Activated T-helper 2 cell treated with anti-CD3 and anti-CD28 coated beads, Interferon-gamma antibody, Interleukin-2, Interleukin-4, amounts not matched to agents 10 μg/mL and 5 μg/mL and 100 μg/mL, durations not matched to agents 14 hours and 24 hours and 36 hours (primary cell): ENCODE results near the gene ZC3HAV1. TPM values are rescaled to one million over a fixed set of nuclear protein-coding genes. Genes with fewer than 3 reads are reported as not detected.
A peak's percentile ranks its signal among the peaks of the same experiment; 100 is the strongest.

Experiments used
- DNase-seq: peaks from one replicate; pipeline ENCODE4 v3.0.0; 2021; ENCODE audit warnings: low spot score
- H3K27ac Mint-ChIP-seq: one replicate; pipeline ENCODE4 v1.8.0; 2021; ENCODE audit warnings: mixed read lengths
- H3K27me3 Mint-ChIP-seq: one replicate; pipeline ENCODE4 v1.8.0; 2021; ENCODE audit warnings: low read depth, mixed read lengths
- H3K36me3 Mint-ChIP-seq: one replicate; pipeline ENCODE4 v1.8.0; 2021; ENCODE audit warnings: low read depth, mixed read lengths
- H3K4me1 Mint-ChIP-seq: one replicate; pipeline ENCODE4 v1.8.0; 2021; ENCODE audit warnings: low read depth, mixed read lengths
- H3K4me3 Mint-ChIP-seq: one replicate; pipeline ENCODE4 v1.8.0; 2021; ENCODE audit warnings: low read depth, mild to moderate bottlenecking, moderate library complexity, mixed read lengths
- H3K9me3 Mint-ChIP-seq: one replicate; pipeline ENCODE4 v1.8.0; 2021; ENCODE audit warnings: mixed read lengths
- intact Hi-C: fragments of 100-400 bp; cut with micrococcal nuclease; formaldehyde crosslinking; loops from one replicate; pipeline ENCODE4 v1.15.1; 2023
- total RNA-seq: library from RNA; stranded (reverse); gene quantifications from 2 replicates; pipeline ENCODE4 v1.2.3, GENCODE V29; 2022

Gene ZC3HAV1
- total RNA-seq, 1 donor from 2014 or later, result 76.0 TPM

DNA sequence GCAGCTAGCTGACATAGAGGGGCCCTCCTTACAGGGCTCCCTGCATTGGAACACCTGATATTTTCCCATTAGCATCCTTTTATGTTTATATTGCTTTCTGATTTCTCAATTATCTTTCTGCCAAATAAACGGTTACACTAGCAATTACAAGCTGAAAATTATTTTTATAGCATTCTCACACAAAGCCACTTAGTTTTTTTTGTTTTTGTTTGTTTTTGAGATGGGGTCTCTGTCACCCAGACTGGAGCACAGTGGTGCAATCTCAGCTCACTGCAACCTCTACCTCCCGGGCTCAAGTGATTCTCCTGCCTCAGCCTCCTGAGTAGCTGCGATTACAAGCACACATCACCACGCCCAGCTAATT, 9.9 kb upstream of the ZC3HAV1 start:
- no peaks in the 10 kb centered on the region for H3K27me3 Mint-ChIP-seq
- peak overlapping the region; percentile 74 for H3K27ac Mint-ChIP-seq
- intact Hi-C loops, result loop anchor here (2.0 to 5.0 kb wide), 2 partner anchors 42 to 75 kb away; no protein-coding TSS in a partner anchor

DNA sequence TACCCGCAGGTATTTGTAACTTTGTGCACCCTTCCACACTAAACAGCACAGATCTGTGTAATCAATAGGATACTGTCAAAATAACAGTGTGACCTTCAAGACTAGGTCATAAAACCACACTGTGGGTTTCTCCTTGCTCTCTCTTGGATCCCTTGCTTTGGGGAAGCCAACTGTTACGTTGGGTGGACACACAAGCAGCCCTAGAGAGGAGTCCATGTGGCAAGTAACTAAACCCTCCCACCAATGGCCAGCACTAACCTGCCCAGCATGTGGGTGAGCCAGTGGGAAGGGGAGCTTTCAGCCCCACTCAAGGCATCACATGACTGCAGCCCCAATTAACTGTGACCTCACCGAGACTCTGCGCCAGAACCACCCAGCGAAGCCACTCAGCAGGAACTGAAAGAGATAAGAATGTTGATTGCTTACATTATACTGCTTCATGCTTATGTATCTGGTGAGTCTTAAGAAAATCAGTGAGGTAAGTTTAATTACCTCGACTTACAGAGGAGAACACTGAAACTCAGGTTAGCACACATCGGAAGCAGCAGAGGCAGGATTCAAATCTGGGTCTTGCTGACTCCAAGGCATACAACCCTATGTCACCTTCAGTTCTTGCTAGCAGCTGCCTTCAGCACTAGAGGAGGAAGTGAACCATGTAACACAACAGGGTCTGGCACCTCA, 9.4 kb upstream of the ZC3HAV1 start:
- Mint-ChIP-seq H3K4me3 (peak overlapping the region; percentile 43), H3K9me3 (no peaks in the 10 kb centered on the region), H3K27me3 (no peaks in the 10 kb centered on the region), H3K36me3 (no peaks in the 10 kb centered on the region), H3K27ac (peak overlapping the region; percentile 74), H3K4me1 (peaks cover 32% of the 10 kb centered on the region)
- DNase-seq, result peak; percentile 60
- intact Hi-C loops, result loop anchor here (1.0 to 5.0 kb wide), 3 partner anchors 10 to 74 kb away; partner anchors contain the start of gene ZC3HAV1

More for the DNA sequence above, 9.9 kb upstream of the ZC3HAV1 start:
- no peak for DNase-seq
- Mint-ChIP-seq H3K9me3 (no peaks in the 10 kb centered on the region), H3K36me3 (no peaks in the 10 kb centered on the region), H3K4me1 (peaks cover 37% of the 10 kb centered on the region), H3K4me3 (no peak overlapping the region)

DNA sequence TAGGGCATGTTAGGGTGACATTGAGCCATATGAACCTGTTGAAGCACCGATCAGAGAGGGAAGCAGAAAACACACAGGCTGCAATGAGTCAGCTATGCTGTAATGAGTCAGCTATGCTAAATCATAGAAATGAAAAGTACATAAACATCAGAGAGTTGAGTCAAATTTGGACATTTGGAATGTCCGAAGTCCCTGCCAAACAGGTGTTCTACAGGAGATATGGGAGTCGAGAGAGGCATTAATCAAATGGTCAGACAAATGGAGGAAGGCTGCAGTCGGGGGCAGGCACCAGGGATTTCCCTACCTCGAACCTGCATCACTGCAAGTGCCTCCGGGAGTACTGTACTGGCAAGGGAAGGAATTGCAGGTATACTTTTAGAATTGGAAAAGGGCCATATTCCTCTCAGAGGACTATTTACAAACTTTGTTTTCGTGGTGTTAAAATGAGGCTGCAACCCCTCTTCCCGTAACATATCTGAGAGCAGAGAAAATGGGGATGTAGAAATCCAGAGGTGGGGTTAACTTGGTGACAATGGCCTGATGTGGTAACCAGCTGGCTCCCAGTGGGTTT, 8.8 kb upstream of the ZC3HAV1 start:
- Mint-ChIP-seq H3K4me3 (peak overlapping the region; percentile 44), H3K27ac (peak overlapping the region; percentile 74), H3K9me3 (no peaks in the 10 kb centered on the region), H3K36me3 (no peaks in the 10 kb centered on the region), H3K27me3 (no peaks in the 10 kb centered on the region), H3K4me1 (peaks cover 26% of the 10 kb centered on the region)
- intact Hi-C loops, result loop anchor here (1.0 to 5.0 kb wide), 3 partner anchors 9 to 74 kb away; partner anchors contain the start of gene ZC3HAV1
- no peak for DNase-seq

DNA sequence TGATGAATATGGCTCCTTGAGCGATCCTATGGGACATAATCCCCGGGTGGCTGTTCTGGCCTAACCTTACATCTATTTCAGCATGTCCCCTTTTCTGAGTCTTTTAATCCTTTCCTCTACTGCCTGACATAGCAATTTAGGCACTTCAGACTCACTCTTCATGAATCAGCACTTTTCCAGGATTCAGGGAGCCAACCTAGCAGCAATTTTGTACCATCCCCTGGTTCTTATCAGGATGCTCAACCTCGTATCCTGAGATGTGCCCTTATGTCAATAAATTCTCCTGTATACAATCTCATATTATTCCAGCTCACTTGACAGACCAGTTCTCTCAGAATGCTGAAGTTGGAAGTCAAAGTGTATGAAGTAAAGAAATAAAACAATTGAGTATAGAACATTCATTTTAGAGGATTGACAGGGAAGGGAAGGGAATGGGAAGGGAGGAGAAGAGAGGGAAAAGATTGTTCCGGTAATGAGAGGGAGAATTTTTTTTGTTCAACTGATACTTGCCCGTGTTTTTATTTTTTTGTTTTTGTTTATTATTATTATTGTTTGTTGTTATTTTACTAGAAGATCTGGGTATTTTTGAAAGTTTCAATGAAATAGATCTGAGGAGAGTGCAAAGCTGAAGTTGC, 8.2 kb upstream of the ZC3HAV1 start:
- H3K27me3 Mint-ChIP-seq, result no peaks in the 10 kb centered on the region
- no peak for DNase-seq
- peak overlapping the region; percentile 74 for H3K27ac Mint-ChIP-seq
- no peaks in the 10 kb centered on the region for H3K36me3 Mint-ChIP-seq
- H3K4me1 Mint-ChIP-seq, result peaks cover 26% of the 10 kb centered on the region
- no peaks in the 10 kb centered on the region for H3K9me3 Mint-ChIP-seq
- intact Hi-C loops, result loop anchor here (1.0 to 5.0 kb wide), 3 partner anchors 8 to 73 kb away; partner anchors contain the start of gene ZC3HAV1
- peak overlapping the region; percentile 44 for H3K4me3 Mint-ChIP-seq

DNA sequence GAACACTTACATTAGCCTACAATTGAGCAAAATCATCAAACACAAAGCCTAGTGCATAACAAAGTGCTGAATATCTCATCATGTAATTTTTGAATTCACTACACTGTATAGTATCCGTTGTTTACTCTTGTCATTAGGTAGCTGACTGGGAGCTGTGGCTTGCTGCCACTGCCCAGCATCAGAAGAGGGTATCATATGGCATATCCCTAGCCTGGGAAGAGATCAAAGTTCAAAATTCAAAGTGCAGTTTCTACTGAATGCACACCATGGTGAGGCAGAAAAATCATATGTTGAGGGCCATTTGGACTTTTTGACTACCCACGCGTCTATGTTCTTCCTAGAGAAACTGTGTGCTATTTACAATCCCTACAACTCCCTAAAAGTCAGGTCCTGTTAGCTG, 7.5 kb upstream of the ZC3HAV1 start:
- no peaks in the 10 kb centered on the region for H3K36me3 Mint-ChIP-seq
- H3K4me3 Mint-ChIP-seq, result no peak overlapping the region
- H3K4me1 Mint-ChIP-seq, result peaks cover 30% of the 10 kb centered on the region
- no peaks in the 10 kb centered on the region for H3K27me3 Mint-ChIP-seq
- DNase-seq, result no peak
- H3K27ac Mint-ChIP-seq, result no peak overlapping the region
- intact Hi-C loops, result loop anchor here (5.0 kb wide), 1 partner anchor 40 kb away; no protein-coding TSS in a partner anchor
- H3K9me3 Mint-ChIP-seq, result no peaks in the 10 kb centered on the region

DNA sequence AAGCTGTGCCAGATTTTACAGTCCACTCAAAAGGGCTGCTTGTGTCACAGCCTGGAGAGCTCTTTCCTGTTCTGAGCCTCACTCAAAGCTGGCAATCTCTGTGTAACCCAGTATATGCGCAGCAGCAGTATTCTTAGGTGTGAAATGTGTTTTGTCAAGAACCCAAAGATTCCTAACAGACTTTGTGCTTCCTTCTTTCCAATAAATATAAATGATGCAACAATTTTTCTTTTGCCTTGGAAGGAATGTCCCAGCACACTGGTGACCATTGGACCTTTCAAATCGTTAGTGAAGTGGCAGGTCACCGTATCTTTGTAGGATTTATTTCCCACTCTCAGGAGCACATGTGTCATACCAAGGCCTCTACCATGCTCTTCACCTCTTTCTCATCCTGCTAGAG, 5.6 kb upstream of the ZC3HAV1 start:
- Mint-ChIP-seq H3K9me3 (peaks cover 8% of the 10 kb centered on the region), H3K4me3 (no peak overlapping the region)
- intact Hi-C loops, result loop anchor here (5.0 kb wide), 1 partner anchor 38 kb away; no protein-coding TSS in a partner anchor

DNA sequence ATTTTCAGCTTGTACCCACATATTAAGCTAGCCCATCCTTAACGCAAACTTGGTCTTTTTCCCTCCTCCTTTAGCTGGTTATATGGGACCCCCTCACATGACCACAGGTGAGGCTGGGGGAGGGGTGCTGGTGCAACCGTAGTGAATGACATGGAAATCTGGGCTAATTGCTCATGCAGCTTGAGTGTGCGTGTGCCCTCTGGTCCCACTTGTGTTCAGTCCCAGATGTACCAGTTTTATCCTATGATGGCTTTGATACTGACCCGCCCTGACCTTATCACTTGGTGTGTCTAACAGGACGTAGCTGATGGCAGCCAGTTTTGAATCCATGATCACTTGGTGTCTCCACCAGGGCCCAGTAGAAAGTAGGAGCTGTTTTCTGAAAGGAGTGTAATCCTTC, 5.1 kb upstream of the ZC3HAV1 start:
- no peaks in the 10 kb centered on the region for H3K36me3 Mint-ChIP-seq

More for the DNA sequence above, 5.6 kb upstream of the ZC3HAV1 start:
- H3K36me3 Mint-ChIP-seq, result no peaks in the 10 kb centered on the region
- no peak overlapping the region for H3K27ac Mint-ChIP-seq
- H3K4me1 Mint-ChIP-seq, result peaks cover 46% of the 10 kb centered on the region
- DNase-seq, result no peak
- no peaks in the 10 kb centered on the region for H3K27me3 Mint-ChIP-seq

DNA sequence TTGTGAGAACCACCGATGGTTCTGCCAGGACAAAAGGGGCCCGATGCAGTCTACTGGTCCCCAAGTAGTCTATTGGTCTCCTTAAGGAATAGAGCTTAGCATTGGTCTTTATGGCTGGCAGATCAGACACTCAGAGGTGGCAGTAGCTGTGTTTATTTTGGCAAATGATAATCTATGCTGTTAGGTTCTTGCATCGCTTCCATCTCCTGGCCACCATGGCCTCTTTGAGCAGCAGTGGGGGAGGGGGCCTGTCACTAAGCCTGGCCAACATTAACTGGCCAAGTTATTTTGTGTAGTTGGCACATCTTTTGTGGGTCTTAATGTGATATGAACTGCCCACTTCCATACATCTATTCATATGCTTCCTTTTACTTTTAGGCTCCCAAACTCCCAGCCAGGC, 4.5 kb upstream of the ZC3HAV1 start:
- Mint-ChIP-seq H3K4me1 (peaks cover 45% of the 10 kb centered on the region), H3K4me3 (no peak overlapping the region), H3K27me3 (no peaks in the 10 kb centered on the region), H3K36me3 (peaks cover 5% of the 10 kb centered on the region), H3K9me3 (peaks cover 8% of the 10 kb centered on the region), H3K27ac (no peak overlapping the region)
- no peak for DNase-seq
- intact Hi-C loops, result no loop called here

More for the DNA sequence above, 5.1 kb upstream of the ZC3HAV1 start:
- H3K27me3 Mint-ChIP-seq, result no peaks in the 10 kb centered on the region
- DNase-seq, result no peak
- intact Hi-C loops, result no loop called here
- peaks cover 50% of the 10 kb centered on the region for H3K4me1 Mint-ChIP-seq
- H3K9me3 Mint-ChIP-seq, result peaks cover 8% of the 10 kb centered on the region
- no peak overlapping the region for H3K4me3 Mint-ChIP-seq
- H3K27ac Mint-ChIP-seq, result no peak overlapping the region

DNA sequence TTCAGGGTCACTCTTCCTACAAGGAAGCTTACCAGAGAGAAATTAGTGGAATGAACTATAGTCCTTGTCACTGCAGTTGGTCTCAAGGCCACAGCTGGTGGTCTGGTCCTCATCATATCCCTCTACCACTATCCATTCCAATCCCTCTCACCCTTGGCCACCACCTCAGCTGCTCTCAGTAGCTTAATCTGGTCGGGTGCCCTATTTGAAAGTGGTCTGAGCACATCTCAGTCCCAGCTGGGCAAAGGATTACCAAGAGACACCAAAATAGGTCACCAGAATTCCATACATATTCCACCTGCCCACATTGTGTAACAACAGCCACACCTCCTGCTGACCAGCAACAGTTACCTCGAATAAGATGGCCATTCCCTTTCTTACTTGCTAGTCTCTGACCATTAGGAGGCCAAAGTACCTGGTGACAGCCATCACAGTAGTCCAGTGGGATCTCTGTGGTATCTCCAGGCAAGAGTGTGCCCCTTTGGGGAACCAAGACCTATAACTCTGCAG, 3.3 kb upstream of the ZC3HAV1 start:
- peaks cover 8% of the 10 kb centered on the region for H3K9me3 Mint-ChIP-seq
- no peaks in the 10 kb centered on the region for H3K27me3 Mint-ChIP-seq
- H3K36me3 Mint-ChIP-seq, result peaks cover 17% of the 10 kb centered on the region
- H3K4me3 Mint-ChIP-seq, result no peak overlapping the region
- intact Hi-C loops, result no loop called here
- H3K4me1 Mint-ChIP-seq, result peaks cover 33% of the 10 kb centered on the region
- no peak for DNase-seq
- no peak overlapping the region for H3K27ac Mint-ChIP-seq

DNA sequence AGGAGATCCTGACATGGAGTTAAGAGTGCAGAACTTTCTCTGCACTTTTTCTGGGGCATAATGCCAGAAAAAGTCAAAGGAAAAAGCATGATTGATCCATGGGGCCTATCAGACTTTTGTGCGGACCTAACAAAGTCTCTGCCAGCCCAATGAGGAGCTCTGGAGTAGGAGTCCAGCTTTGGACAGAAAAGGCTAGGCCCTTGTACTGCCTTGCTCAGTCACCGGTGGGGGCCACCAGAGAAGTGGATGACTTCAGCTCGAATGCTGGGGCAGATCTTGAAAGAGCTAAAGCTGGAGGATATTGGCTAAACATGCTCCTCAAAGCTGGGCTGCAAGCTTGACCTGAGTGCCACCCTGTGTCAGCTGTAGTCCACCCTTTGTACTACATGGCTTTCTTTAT, 2.8 kb upstream of the ZC3HAV1 start:
- no peaks in the 10 kb centered on the region for H3K27me3 Mint-ChIP-seq
- H3K9me3 Mint-ChIP-seq, result peaks cover 8% of the 10 kb centered on the region
- peaks cover 28% of the 10 kb centered on the region for H3K4me1 Mint-ChIP-seq
- intact Hi-C loops, result no loop called here
- no peak overlapping the region for H3K27ac Mint-ChIP-seq
- DNase-seq, result no peak
- H3K4me3 Mint-ChIP-seq, result no peak overlapping the region
- peaks cover 22% of the 10 kb centered on the region for H3K36me3 Mint-ChIP-seq

DNA sequence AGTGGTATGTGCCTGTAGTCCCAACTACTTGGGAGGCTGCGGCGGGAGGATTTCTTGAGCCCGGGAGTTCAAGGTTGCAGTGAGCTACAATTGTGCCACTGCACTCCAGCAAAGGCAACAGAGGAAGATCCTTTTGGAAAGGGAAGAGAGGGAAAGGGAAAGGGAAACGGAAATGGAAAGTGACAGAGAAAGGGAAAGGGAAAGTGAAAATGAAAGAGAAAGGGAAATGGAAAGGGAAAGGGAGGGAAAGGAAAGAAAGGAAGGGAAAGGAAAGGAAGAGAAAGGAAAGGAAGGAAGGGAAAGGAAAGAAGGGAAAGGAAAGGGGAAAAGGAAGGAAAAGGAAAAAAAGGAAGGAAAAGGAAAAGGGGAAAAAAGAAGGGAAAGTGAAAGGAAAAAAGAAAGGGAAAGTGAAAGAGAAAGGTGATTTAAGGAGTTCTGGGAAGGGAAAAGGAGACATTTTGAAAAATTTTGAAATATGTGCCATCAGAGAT, 2.3 kb upstream of the ZC3HAV1 start:
- intact Hi-C loops, result no loop called here

DNA sequence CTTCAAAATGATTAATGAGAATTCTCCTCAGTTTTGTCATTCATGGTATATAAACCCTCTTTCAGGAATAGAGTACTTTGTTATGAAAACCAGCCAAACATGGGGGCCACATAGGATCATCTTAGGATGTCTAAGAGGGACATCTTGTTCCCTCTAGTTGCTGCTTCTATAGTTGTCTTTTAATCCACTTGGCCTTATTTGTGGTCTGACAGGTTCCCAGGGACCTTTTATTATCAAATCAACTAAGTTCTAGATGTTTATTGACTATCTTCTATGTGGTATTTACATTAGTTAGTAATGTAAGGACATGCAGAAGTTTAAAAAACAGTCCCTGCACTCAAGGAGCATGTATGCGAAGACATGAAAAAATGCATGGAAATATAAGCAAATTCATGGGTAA, 1.6 kb upstream of the ZC3HAV1 start:
- intact Hi-C loops, result no loop called here
- no peak for DNase-seq

More for the DNA sequence above, 2.3 kb upstream of the ZC3HAV1 start:
- Mint-ChIP-seq H3K27me3 (no peaks in the 10 kb centered on the region), H3K36me3 (peaks cover 26% of the 10 kb centered on the region), H3K27ac (peak overlapping the region; percentile 81), H3K4me3 (peak overlapping the region; percentile 57), H3K9me3 (peaks cover 8% of the 10 kb centered on the region), H3K4me1 (peaks cover 24% of the 10 kb centered on the region)
- no peak for DNase-seq

More for the DNA sequence above, 1.6 kb upstream of the ZC3HAV1 start:
- Mint-ChIP-seq H3K27ac (peak overlapping the region; percentile 81), H3K4me1 (peaks cover 24% of the 10 kb centered on the region), H3K4me3 (peak overlapping the region; percentile 75), H3K36me3 (peaks cover 32% of the 10 kb centered on the region), H3K27me3 (no peaks in the 10 kb centered on the region), H3K9me3 (peaks cover 8% of the 10 kb centered on the region)
